ENCODE results near the gene PHPT1.

PHPT1 gene

DNA sequence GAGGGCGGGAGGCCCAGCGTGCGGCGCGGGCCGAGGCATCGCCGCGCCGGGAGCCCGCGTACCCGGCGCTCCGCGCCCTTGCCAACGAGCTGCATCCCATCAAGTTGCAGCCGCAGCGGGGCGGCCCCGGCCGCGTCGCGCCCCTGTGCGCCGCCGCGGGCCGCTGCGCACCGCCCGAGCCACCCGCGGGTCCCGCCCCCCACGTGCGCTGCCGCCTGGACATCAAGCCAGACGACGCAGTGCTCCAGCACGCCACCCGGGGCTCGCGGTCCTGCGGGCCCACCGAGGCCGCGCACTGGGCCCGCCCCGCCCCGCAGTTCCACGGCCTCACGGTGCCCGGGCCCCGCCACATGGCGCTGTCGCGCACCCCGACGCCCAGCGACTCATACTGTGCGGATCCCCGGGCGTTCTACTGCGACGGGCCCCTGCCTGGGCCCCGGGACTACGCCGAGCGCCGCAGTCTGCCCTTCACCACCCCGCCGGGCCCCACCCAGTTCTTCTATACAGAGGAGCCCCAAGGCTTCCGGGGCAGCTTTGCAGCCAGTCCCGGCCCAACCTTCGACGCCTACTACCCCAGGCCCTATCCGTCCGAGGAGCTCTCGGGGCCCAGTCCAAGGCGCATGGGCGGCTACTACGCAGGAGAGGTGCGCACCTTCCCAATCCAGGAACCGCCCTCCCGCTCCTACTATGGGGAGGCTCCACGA, 4.3 kb upstream of the PHPT1 start:
- POLR2A ChIA-PET: no interaction called here

DNA sequence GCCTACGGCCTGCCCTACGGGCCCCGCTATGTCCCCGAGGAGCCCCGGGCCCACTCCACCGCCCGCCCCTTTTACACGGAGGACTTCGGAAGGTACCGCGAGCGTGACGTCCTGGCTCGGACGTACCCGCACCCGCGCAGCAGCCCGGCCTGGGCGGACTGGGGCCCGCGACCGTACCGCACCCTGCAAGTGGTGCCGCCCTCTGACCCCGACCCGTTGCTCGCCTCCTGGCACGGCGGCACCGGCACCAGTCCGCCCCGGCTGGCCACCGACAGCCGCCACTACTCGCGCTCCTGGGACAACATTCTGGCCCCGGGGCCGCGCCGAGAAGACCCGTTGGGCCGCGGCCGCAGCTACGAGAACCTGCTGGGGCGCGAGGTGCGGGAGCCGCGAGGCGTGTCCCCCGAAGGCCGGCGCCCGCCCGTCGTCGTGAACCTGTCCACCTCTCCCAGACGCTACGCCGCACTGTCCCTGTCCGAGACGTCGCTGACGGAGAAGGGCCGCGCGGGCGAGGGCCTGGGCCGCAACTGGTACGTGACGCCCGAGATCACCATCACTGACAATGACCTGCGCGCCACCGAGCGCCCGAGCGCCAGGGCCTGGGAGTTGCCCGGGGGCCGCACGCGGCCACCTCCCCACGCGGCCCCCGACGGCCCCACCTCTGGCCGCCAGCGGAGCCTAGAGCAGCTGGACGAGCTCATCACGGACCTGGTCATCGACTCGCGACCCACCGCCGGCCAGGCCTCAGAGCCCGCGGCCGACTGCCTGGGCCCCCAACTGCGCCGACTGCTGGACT, 3.5 kb upstream of the PHPT1 start:
- ChIA-PET POLR2A (no interaction called here), CTCF (no interaction called here)
- DNase-seq (ENCODE audit: extremely low spot score): no peak
- TF ChIP-seq L3MBTL2 (conservative IDR thresholded peaks at IDR 0.05) (no peak), TARDBP (IDR thresholded peaks at IDR 0.05) (no peak), SP1 (IDR thresholded peaks at IDR 0.05) (no peak)
- TF ChIP-seq, protein P1, sequence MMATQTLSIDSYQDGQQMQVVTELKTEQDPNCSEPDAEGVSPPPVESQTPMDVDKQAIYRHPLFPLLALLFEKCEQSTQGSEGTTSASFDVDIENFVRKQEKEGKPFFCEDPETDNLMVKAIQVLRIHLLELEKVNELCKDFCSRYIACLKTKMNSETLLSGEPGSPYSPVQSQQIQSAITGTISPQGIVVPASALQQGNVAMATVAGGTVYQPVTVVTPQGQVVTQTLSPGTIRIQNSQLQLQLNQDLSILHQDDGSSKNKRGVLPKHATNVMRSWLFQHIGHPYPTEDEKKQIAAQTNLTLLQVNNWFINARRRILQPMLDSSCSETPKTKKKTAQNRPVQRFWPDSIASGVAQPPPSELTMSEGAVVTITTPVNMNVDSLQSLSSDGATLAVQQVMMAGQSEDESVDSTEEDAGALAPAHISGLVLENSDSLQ (IDR thresholded peaks at IDR 0.05): no peak

More for the DNA sequence above, 4.3 kb upstream of the PHPT1 start:
- no peak for DNase-seq (ENCODE audit: extremely low spot score)
- CTCF ChIA-PET: no interaction called here
- TF ChIP-seq TARDBP (IDR thresholded peaks at IDR 0.05) (no peak), FOXA1 (IDR thresholded peaks at IDR 0.05) (no peak), ZNF384 (IDR thresholded peaks at IDR 0.05) (no peak), BHLHE40 (IDR thresholded peaks at IDR 0.05; ENCODE audit: borderline replicate concordance) (no peak), CTBP1 (IDR thresholded peaks at IDR 0.05; ENCODE audit: borderline replicate concordance) (no peak), SP1 (IDR thresholded peaks at IDR 0.05) (no peak), ARNT (IDR thresholded peaks at IDR 0.05) (no peak), HDGF (IDR thresholded peaks at IDR 0.05; ENCODE audit: borderline replicate concordance) (no peak), NFRKB (IDR thresholded peaks at IDR 0.05) (no peak), FOXM1 (IDR thresholded peaks at IDR 0.05; ENCODE audit: borderline replicate concordance) (no peak), LEF1 (IDR thresholded peaks at IDR 0.05; ENCODE audit: borderline replicate concordance) (no peak), SUZ12 (IDR thresholded peaks at IDR 0.05) (no peak), FOXK2 (IDR thresholded peaks at IDR 0.05) (no peak), L3MBTL2 (conservative IDR thresholded peaks at IDR 0.05) (no peak), ELF4 (IDR thresholded peaks at IDR 0.05) (no peak)
- TF ChIP-seq, protein P1 (IDR thresholded peaks at IDR 0.05): no peak

DNA sequence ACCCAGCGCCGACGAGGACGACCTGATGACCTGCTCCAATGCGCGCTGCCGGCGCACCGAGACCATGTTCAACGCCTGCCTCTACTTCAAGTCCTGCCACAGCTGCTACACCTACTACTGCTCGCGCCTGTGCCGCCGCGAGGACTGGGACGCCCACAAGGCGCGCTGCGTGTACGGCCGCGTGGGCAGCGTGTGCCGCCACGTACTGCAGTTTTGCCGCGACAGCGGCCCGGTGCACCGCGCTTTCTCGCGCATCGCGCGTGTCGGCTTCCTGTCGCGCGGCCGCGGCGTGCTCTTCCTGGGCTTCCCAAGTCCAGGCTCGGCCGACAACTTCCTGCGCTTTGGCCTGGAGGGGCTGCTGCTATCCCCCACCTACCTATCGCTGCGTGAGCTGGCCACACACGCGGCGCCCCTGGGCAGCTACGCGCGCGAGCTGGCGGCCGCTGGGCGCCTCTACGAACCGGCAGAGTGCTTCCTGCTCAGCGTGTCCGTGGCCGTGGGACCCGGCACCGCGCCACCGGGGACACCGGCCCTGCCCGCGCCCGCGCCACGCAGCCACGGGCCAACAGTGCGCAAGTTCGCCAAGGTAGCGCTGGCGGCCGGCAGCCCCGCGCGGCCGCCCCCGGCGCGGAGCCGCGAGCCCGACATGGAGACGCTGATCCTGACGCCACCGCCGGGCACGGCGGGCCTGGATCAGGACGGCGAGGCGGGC, 2.7 kb upstream of the PHPT1 start:
- POLR2A ChIA-PET: interaction anchor here (0.7 kb wide), 1 partner anchor 35 kb away, joined by 5 read pairs; no protein-coding TSS in a partner anchor
- DNase-seq (ENCODE audit: extremely low spot score): no peak
- CTCF ChIA-PET: no interaction called here
- TF ChIP-seq FOXM1 (IDR thresholded peaks at IDR 0.05; ENCODE audit: borderline replicate concordance): no peak
- TF ChIP-seq FOXK2 (IDR thresholded peaks at IDR 0.05): no peak
- no peak for TF ChIP-seq ELF4 (IDR thresholded peaks at IDR 0.05)
- TF ChIP-seq ZNF384 (IDR thresholded peaks at IDR 0.05): no peak
- TF ChIP-seq LEF1 (IDR thresholded peaks at IDR 0.05; ENCODE audit: borderline replicate concordance): no peak
- TF ChIP-seq HDGF (IDR thresholded peaks at IDR 0.05; ENCODE audit: borderline replicate concordance): no peak

DNA sequence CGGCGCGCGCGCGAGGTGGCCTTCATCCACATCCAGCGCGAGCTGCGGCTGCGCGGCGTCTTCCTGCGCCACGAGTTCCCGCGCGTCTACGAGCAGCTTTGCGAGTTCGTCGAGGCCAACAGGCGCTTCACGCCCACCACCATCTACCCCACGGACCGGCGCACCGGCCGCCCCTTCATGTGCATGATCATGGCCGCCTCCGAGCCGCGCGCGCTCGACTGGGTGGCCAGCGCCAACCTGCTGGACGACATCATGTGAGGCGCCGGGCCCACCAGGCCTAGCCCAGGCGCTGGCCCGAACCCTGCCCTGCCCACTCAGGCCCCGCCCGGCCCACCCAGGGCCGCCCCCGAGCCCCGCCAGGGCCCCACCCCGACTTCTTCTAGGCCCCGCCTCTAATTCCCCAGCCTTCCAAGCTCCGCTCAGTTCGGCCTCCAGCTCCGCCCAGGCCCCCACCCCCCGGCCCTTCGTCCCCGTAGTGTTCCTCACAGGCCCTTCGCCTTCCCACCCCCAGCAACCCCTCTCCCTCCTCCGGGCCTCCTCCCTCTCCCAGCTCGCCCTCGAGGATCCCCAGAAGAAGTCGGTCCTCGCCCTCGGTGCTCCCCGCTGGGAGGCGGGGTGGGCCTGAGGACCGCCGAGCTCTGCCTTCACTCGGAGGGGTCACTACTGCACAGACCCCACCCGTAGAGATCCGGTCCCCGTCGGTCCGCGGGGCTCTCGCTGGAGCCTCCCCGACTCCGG, 2.0 kb upstream of the PHPT1 start:
- DNase-seq (ENCODE audit: extremely low spot score): peak; percentile 39
- CTCF ChIA-PET: no interaction called here
- TF ChIP-seq ZNF384 (IDR thresholded peaks at IDR 0.05) (no peak), ELF4 (IDR thresholded peaks at IDR 0.05) (no peak), NFRKB (IDR thresholded peaks at IDR 0.05) (no peak), SUZ12 (IDR thresholded peaks at IDR 0.05) (no peak), FOXA1 (IDR thresholded peaks at IDR 0.05) (no peak), FOXM1 (IDR thresholded peaks at IDR 0.05; ENCODE audit: borderline replicate concordance) (no peak), SP1 (IDR thresholded peaks at IDR 0.05) (no peak), ARNT (IDR thresholded peaks at IDR 0.05) (no peak), CTBP1 (IDR thresholded peaks at IDR 0.05; ENCODE audit: borderline replicate concordance) (no peak)
- TF ChIP-seq, protein P1 (IDR thresholded peaks at IDR 0.05): no peak
- POLR2A ChIA-PET: interaction anchor here (0.7 to 1.4 kb wide), 7 partner anchors 9 to 102 kb away, joined by 3 to 6 read pairs (median 5); partner anchors contain the start of genes RABL6 and TRAF2

DNA sequence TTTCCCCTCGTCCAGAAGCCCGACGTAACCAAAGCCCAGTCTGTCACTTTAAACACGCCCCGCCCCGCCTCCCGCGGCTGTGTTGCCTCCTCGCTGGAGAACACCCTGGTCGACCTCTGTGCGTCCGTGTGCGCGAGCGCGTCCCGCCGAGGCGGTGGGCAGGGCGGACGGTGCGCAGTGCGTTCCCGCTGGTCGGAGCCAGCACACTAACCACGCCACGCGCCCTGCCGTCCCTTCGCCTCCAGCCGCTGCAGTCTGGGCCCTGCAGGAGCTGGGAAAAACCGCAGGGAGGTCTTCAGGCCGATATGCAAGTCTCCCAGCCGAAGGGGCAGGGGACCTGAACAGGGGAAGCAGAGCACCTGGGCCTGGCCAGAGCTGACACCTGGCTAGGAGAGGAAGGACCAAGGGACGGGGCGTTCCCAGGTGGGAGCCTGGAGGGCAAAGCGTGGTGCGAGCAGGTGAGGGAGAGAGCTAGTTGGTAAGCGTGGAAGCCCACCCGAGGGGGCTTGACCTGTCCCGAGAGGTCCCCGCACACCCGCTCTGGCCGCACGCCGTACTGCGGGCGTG, 1.3 kb upstream of the PHPT1 start:
- CTCF ChIA-PET: interaction anchor here (1.3 kb wide), 1 partner anchor 182 kb away, joined by 3 read pairs; no protein-coding TSS in a partner anchor
- POLR2A ChIA-PET: interaction anchor here (0.7 to 1.4 kb wide), 9 partner anchors 9 to 310 kb away, joined by 3 to 6 read pairs (median 4); partner anchors contain the start of genes RABL6 and TRAF2
- peak; percentile 60 for DNase-seq (ENCODE audit: extremely low spot score)
- no peak for TF ChIP-seq SUZ12 (IDR thresholded peaks at IDR 0.05)
- TF ChIP-seq FOXA1 (IDR thresholded peaks at IDR 0.05): no peak
- no peak for TF ChIP-seq LEF1 (IDR thresholded peaks at IDR 0.05; ENCODE audit: borderline replicate concordance)
- no peak for TF ChIP-seq SP1 (IDR thresholded peaks at IDR 0.05)
- no peak for TF ChIP-seq FOXK2 (IDR thresholded peaks at IDR 0.05)
- TF ChIP-seq, protein P1 (IDR thresholded peaks at IDR 0.05): no peak; the same call in 1 of the 2 replicates
- TF ChIP-seq HDGF (IDR thresholded peaks at IDR 0.05; ENCODE audit: borderline replicate concordance): no peak
- TF ChIP-seq TARDBP (IDR thresholded peaks at IDR 0.05): no peak
- TF ChIP-seq NFRKB (IDR thresholded peaks at IDR 0.05): no peak
- TF ChIP-seq BHLHE40 (IDR thresholded peaks at IDR 0.05; ENCODE audit: borderline replicate concordance): no peak
- no peak for TF ChIP-seq ELF4 (IDR thresholded peaks at IDR 0.05)
- TF ChIP-seq ARNT (IDR thresholded peaks at IDR 0.05): no peak
- no peak for TF ChIP-seq CTBP1 (IDR thresholded peaks at IDR 0.05; ENCODE audit: borderline replicate concordance)
